Body of pancreas (tissue), 4 donors: ENCODE data around the gene LRRC3. TPM values are rescaled to one million over a fixed set of nuclear protein-coding genes. Genes with fewer than 3 reads are reported as not detected.
A peak's percentile ranks its signal among the peaks of the same experiment; 100 is the strongest.

Source experiments
- ATAC-seq: fragments of 150-250 bp; one replicate; pipeline ENCODE4 v1.9.1; 2016
- DNase-seq, 4 donors: peaks; one replicate each; pipeline ENCODE4 v3.0.0-alpha.2; 2019
- H3K27ac ChIP-seq, 4 donors: fragments of 200-600 bp; sonication (generic); 1 replicate in 3 of 4; 2 replicates in 1 of 4; pipeline versions ENCODE4 v1.5.1 to v1.6.1; 2016 to 2019; ENCODE audit warnings: mild to moderate bottlenecking in 1 of 4, mixed read lengths in 1 of 4, moderate library complexity in 1 of 4
- H3K27me3 ChIP-seq, 2 donors: fragments of 200-600 bp; sonication (generic); one replicate each; pipeline ENCODE4 v1.6.0; 2016; ENCODE audit warnings: mild to moderate bottlenecking in 1 of 2
- H3K36me3 ChIP-seq, 2 donors: fragments of 200-600 bp; sonication (generic); replicated peaks in 1 of 2; 2 replicates each; pipeline ENCODE4 v1.5.1; 2016; ENCODE audit warnings: low read depth in 2 of 2; ENCODE audit not compliant: insufficient read depth in 1 of 2
- H3K4me1 ChIP-seq: fragments of 200-600 bp; sonication (generic); one replicate; pipeline ENCODE4 v1.6.0; 2016
- H3K4me3 ChIP-seq, 2 donors: fragments of 200-600 bp; sonication (generic); 1 replicate in 1 of 2; 2 replicates in 1 of 2; pipeline ENCODE4 v1.5.1; 2016 to 2019
- H3K9me3 ChIP-seq, 3 donors: fragments of 200-600 bp; sonication (generic); 1 replicate in 2 of 3; 2 replicates in 1 of 3; pipeline ENCODE4 v1.5.1; 2016
- CTCF ChIP-seq, 7 experiments: fragments of 450-650 bp in 4 of 7; fragments of 200-600 bp in 3 of 7; sonication (generic) in 3 of 7; IDR thresholded peaks; one replicate each; pipeline ENCODE4 v1.5.1; 2016 to 2019; ENCODE audit warnings: antibody characterized with exemption in 7 of 7
- POLR2A ChIP-seq, 3 donors: fragments of 450-650 bp; IDR thresholded peaks; one replicate each; pipeline ENCODE4 v1.6.1; 2016; ENCODE audit warnings: antibody characterized with exemption in 3 of 3, mild to moderate bottlenecking in 2 of 3
- WGBS, 2 donors: methylation state at CpG; one replicate each; pipeline ENCODE4 v1.1.5; 2017; 5-methylcytosine and 5-hydroxymethylcytosine counted together
- intact Hi-C: fragments of 100-400 bp; cut with DNase I; formaldehyde crosslinking; loops from one replicate; pipeline ENCODE4 v1.15.1; 2023
- total RNA-seq, 2 donors: library from RNA; depleted of rRNA; stranded (reverse); fragments of >200 nt; gene quantifications; one replicate each; pipeline ENCODE4 v1.1.0, GENCODE V29; 2016

Gene LRRC3
- total RNA-seq, 2 donors from 2014 or later = 0.33 to 1.0 TPM

DNA sequence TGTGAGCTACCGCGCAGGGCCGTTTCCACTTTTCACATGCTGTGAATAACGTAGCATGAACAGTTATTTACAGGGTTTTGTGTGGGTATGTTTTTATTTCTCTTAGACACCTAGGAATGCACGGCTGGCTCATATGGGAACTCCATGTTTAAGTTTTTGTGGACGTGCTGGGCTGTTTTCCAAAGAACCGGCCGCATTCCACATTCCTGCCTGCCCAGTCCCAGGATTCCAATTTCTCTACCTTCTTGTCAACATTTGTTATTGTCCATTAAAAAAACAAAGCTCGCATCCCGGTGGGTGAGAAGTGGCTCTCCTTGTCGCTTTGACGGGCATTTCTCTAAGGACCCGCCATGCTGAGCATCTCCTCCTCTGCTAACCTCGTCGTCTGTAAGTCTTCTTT, 47.1 kb upstream of the LRRC3 start:
- Histone ChIP-seq H3K27ac (no peak overlapping the region), H3K4me1 (no peaks in the 10 kb centered on the region), H3K9me3 (no peaks in the 10 kb centered on the region), H3K36me3 (no peaks in the 10 kb centered on the region), H3K27me3 (no peaks in the 10 kb centered on the region), H3K4me3 (no peak overlapping the region)
- 81% methylated on average over 15 of the region's 15 CpGs for WGBS, 2 donors
- DNase-seq = no peak
- intact Hi-C loops = no loop called here
- TF ChIP-seq CTCF (IDR thresholded peaks at IDR 0.05) (no peak), POLR2A (IDR thresholded peaks at IDR 0.05) (no peak)
- ATAC-seq = no peak

- H3K27ac ChIP-seq = no peak overlapping the region
- intact Hi-C loops = no loop called here
- no peaks in the 10 kb centered on the region for H3K36me3 ChIP-seq
- no peaks in the 10 kb centered on the region for H3K27me3 ChIP-seq
- no peak overlapping the region for H3K4me3 ChIP-seq
- 84 to 89% methylated on average over 13 to 27 of the region's 27 CpGs for WGBS, 2 donors
- ATAC-seq (no peak), DNase-seq (peak in 1 of 4 donors; percentile 6)
- H3K9me3 ChIP-seq = no peaks in the 10 kb centered on the region
- no peaks in the 10 kb centered on the region for H3K4me1 ChIP-seq
- no peak for TF ChIP-seq POLR2A (IDR thresholded peaks at IDR 0.05)
- no peak for TF ChIP-seq CTCF (IDR thresholded peaks at IDR 0.05)
Observed at GRCh38 chr21:44413566-44414290, 41.6 kb upstream of the LRRC3 start.

GRCh38 chr21:44414291-44415072, 40.8 kb upstream of the LRRC3 start:
- H3K27ac ChIP-seq = no peak overlapping the region
- no peak overlapping the region for H3K4me3 ChIP-seq
- intact Hi-C loops = no loop called here
- H3K9me3 ChIP-seq = no peaks in the 10 kb centered on the region
- no peaks in the 10 kb centered on the region for H3K27me3 ChIP-seq
- no peaks in the 10 kb centered on the region for H3K36me3 ChIP-seq
- 70 to 74% methylated on average over 13 to 30 of the region's 30 CpGs for WGBS, 2 donors
- H3K4me1 ChIP-seq = no peaks in the 10 kb centered on the region
- DNase-seq = peak in 1 of 4 donors; percentile 8
- no peak for ATAC-seq
- TF ChIP-seq POLR2A (IDR thresholded peaks at IDR 0.05) (no peak), CTCF (IDR thresholded peaks at IDR 0.05) (no peak)

DNA sequence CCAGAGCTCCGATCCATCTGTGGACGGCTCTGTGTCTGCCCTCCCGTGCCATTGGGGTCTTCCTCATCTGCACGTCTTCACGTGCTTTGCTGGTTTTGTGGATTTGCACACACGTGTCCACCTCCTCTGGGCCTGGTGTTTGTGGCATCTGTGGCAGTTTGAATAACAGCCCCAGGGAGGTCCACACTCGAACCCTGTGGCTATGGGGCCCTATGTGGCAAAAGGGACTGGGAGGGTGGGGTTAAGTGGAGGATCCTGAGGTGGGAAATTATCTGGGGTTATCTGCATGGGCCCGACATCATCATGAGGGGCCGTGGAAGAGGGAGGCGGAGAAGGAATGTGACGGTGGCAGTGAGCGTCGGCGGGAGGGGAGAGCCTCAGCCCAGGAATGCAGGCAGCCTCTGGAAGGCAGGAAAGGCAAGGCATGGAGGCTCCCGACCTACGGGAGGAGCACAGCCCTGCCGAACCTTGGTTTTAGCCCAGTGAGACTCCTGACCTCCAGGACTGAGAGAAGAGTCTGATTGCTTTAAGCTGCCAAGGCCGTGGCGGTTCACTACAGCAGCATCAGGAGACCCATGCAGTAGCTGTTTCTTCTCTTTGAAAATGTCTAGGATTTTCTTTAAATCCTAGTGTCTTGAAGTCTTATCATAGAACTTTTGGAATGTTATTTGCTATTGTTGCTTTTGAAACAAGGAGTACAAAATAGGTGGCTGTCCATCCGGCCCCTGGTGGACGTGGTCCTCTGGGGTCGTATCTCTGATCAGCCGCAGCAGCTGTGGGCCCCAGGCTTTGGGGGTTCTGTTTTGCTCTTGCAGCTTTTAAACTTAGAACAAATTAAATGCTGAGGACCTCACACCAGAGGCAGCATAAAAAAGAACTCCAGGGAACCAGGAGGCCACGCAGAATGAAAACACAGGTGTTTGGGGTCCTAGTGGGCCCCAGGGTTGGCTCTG, 40.0 kb upstream of the LRRC3 start:
- no peaks in the 10 kb centered on the region for H3K4me1 ChIP-seq
- intact Hi-C loops = no loop called here
- H3K27me3 ChIP-seq = no peaks in the 10 kb centered on the region
- WGBS, 2 donors = 42 to 47% methylated on average over 23 to 24 of the region's 24 CpGs
- no peak overlapping the region for H3K4me3 ChIP-seq
- ATAC-seq = no peak
- TF ChIP-seq POLR2A (IDR thresholded peaks at IDR 0.05) = no peak
- TF ChIP-seq CTCF (IDR thresholded peaks at IDR 0.05) = no peak
- no peaks in the 10 kb centered on the region for H3K9me3 ChIP-seq
- no peak overlapping the region for H3K27ac ChIP-seq
- no peaks in the 10 kb centered on the region for H3K36me3 ChIP-seq
- no peak for DNase-seq
